Body of pancreas (tissue), 4 donors: ENCODE measurements around the gene CLSTN1. TPM values are rescaled to one million over a fixed set of nuclear protein-coding genes. Genes with fewer than 3 reads are reported as not detected.
A peak's percentile ranks its signal among the peaks of the same experiment; 100 is the strongest.

Source experiments
- ATAC-seq: fragments of 150-250 bp; one replicate; pipeline ENCODE4 v1.9.1; 2016
- DNase-seq, 4 donors: peaks; one replicate each; pipeline ENCODE4 v3.0.0-alpha.2; 2019
- H3K27ac ChIP-seq, 4 donors: fragments of 200-600 bp; sonication (generic); 1 replicate in 3 of 4; 2 replicates in 1 of 4; pipeline versions ENCODE4 v1.5.1 to v1.6.1; 2016 to 2019; ENCODE audit warnings: mild to moderate bottlenecking in 1 of 4, mixed read lengths in 1 of 4, moderate library complexity in 1 of 4
- H3K27me3 ChIP-seq, 2 donors: fragments of 200-600 bp; sonication (generic); one replicate each; pipeline ENCODE4 v1.6.0; 2016; ENCODE audit warnings: mild to moderate bottlenecking in 1 of 2
- H3K36me3 ChIP-seq, 2 donors: fragments of 200-600 bp; sonication (generic); replicated peaks in 1 of 2; 2 replicates each; pipeline ENCODE4 v1.5.1; 2016; ENCODE audit warnings: low read depth in 2 of 2; ENCODE audit not compliant: insufficient read depth in 1 of 2
- H3K4me1 ChIP-seq: fragments of 200-600 bp; sonication (generic); one replicate; pipeline ENCODE4 v1.6.0; 2016
- H3K4me3 ChIP-seq, 2 donors: fragments of 200-600 bp; sonication (generic); 1 replicate in 1 of 2; 2 replicates in 1 of 2; pipeline ENCODE4 v1.5.1; 2016 to 2019
- H3K9me3 ChIP-seq, 3 donors: fragments of 200-600 bp; sonication (generic); 1 replicate in 2 of 3; 2 replicates in 1 of 3; pipeline ENCODE4 v1.5.1; 2016
- POLR2A ChIP-seq, 3 donors: fragments of 450-650 bp; IDR thresholded peaks; one replicate each; pipeline ENCODE4 v1.6.1; 2016; ENCODE audit warnings: antibody characterized with exemption in 3 of 3, mild to moderate bottlenecking in 2 of 3
- WGBS, 2 donors: methylation state at CpG; one replicate each; pipeline ENCODE4 v1.1.5; 2017; 5-methylcytosine and 5-hydroxymethylcytosine counted together
- intact Hi-C: fragments of 100-400 bp; cut with DNase I; formaldehyde crosslinking; loops from one replicate; pipeline ENCODE4 v1.15.1; 2023
- total RNA-seq, 2 donors: library from RNA; depleted of rRNA; stranded (reverse); fragments of >200 nt; gene quantifications; one replicate each; pipeline ENCODE4 v1.1.0, GENCODE V29; 2016
- TF ChIP-seq, protein P1 (sequence below), 7 experiments: fragments of 450-650 bp in 4 of 7; fragments of 200-600 bp in 3 of 7; sonication (generic) in 3 of 7; IDR thresholded peaks; one replicate each; pipeline ENCODE4 v1.5.1; 2016 to 2019; ENCODE audit warnings: antibody characterized with exemption in 7 of 7

CLSTN1 gene
- total RNA-seq, 2 donors from 2014 or later, result 60.2 to 64.6 TPM

DNA sequence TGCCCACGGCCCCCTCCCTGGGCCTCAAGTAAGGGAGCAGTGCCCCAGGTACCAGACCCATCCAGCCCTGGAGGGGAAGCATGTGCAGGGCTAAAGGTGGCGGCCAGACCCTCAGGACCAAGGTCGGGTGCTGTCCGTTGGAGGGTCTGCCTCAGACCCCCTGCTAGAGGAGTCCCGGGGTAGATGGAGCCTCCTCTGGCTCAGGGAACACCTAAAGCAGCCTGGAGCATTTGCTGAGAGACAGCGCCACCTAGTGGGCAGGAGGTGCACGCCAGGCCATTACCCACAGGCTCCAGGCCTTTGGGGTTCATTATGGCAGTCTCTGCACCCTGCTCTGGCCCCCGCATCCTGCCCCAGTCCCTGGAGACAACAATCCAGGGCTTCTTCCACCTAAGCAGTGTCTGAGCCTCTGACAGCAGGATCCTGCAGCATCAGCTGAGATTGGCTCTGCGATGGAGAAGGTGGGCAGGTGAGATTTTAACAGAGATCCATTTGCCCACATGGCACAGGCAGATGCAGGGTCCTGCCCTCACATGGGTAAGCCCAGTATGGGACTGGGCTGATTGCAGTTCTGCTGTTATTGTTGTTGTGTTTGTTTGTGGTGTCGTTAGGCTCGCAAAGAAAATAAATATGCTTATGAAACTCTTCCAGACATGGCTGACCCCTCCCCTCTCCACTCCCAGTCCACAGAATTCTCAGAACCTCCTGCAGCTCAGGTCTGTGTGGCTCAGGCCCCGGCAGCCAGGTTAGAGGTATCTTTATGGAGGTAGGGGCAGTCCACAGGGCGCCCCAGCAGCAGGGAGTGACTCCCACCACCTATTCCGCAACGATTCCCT lies 43.9 kb upstream of the CLSTN1 start:
- H3K4me3 ChIP-seq, result no peak overlapping the region
- peak; percentile 79 for ATAC-seq
- H3K27me3 ChIP-seq, result no peaks in the 10 kb centered on the region
- 45 to 71% methylated on average over 4 to 15 of the region's 15 CpGs for WGBS, 2 donors
- peaks cover 0 to 2% of the 10 kb centered on the region in 2 donors for H3K36me3 ChIP-seq
- no peak for TF ChIP-seq POLR2A (IDR thresholded peaks at IDR 0.05)
- TF ChIP-seq, protein P1, sequence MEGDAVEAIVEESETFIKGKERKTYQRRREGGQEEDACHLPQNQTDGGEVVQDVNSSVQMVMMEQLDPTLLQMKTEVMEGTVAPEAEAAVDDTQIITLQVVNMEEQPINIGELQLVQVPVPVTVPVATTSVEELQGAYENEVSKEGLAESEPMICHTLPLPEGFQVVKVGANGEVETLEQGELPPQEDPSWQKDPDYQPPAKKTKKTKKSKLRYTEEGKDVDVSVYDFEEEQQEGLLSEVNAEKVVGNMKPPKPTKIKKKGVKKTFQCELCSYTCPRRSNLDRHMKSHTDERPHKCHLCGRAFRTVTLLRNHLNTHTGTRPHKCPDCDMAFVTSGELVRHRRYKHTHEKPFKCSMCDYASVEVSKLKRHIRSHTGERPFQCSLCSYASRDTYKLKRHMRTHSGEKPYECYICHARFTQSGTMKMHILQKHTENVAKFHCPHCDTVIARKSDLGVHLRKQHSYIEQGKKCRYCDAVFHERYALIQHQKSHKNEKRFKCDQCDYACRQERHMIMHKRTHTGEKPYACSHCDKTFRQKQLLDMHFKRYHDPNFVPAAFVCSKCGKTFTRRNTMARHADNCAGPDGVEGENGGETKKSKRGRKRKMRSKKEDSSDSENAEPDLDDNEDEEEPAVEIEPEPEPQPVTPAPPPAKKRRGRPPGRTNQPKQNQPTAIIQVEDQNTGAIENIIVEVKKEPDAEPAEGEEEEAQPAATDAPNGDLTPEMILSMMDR (IDR thresholded peaks at IDR 0.05), result peak; percentile 84 to 97 (median 95)
- no peaks in the 10 kb centered on the region for H3K9me3 ChIP-seq
- H3K4me1 ChIP-seq, result no peaks in the 10 kb centered on the region
- H3K27ac ChIP-seq, result no peak overlapping the region
- DNase-seq, result peak; percentile 78 to 88 (median 83)
- intact Hi-C loops, result loop anchor here (5.0 to 10.0 kb wide), 2 partner anchors 80 to 233 kb away; no protein-coding TSS in a partner anchor

DNA sequence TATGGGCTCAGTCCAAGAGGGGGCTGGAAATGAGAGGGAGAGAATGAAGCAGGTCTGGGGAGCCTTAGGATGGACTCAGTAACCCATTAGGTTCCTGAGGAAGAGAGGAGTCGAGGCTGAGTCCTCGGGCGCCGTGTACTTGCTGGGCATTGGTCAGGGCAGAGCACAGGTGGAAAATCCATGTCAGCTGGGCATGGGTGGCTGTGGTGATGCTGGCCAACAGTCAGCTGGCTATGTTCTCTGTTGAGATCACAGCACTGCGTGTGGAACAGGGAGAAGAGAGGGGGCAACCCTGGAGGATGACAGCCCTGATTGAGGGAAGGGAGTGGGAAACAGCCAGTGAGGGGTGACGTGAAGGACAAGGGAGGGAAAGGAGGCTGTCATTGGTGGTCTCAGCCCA lies 43.1 kb upstream of the CLSTN1 start:
- 87 to 91% methylated on average over 6 of the region's 6 CpGs for WGBS, 2 donors
- no peak for DNase-seq
- peaks cover 0 to 2% of the 10 kb centered on the region in 2 donors for H3K36me3 ChIP-seq
- no peak for ATAC-seq
- H3K27me3 ChIP-seq, result no peaks in the 10 kb centered on the region
- H3K4me1 ChIP-seq, result no peaks in the 10 kb centered on the region
- no peaks in the 10 kb centered on the region for H3K9me3 ChIP-seq
- no peak overlapping the region for H3K4me3 ChIP-seq
- TF ChIP-seq, protein P1 (IDR thresholded peaks at IDR 0.05), result no peak
- no peak for TF ChIP-seq POLR2A (IDR thresholded peaks at IDR 0.05)
- intact Hi-C loops, result loop anchor here (5.0 to 10.0 kb wide), 2 partner anchors 80 to 232 kb away; no protein-coding TSS in a partner anchor
- H3K27ac ChIP-seq, result no peak overlapping the region

DNA sequence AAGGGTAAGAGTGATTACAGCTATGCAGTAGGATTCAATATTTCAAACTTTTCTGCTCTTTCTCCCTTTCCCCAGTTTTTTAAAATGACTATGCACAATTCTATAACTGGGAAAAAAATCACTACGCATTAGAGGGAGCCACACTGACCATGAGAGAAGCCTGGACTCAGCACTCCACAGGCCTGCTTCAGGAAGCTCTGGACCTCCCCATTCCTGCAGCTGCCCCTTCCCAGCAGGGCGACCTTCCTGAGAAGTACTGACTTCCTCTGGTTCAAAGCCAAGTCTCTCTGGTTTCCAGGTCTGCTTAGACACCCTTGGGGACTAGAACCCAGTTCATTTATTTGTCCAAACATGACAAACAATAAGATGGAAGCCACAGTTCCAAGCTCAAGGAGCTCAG lies 42.0 kb upstream of the CLSTN1 start:
- no peak for DNase-seq
- 65 to 88% methylated on average over 2 of the region's 2 CpGs for WGBS, 2 donors
- no peaks in the 10 kb centered on the region for H3K4me1 ChIP-seq
- no peaks in the 10 kb centered on the region for H3K9me3 ChIP-seq
- H3K36me3 ChIP-seq, result peaks cover 0 to 2% of the 10 kb centered on the region in 2 donors
- H3K27me3 ChIP-seq, result no peaks in the 10 kb centered on the region
- H3K4me3 ChIP-seq, result no peak overlapping the region
- H3K27ac ChIP-seq, result no peak overlapping the region
- TF ChIP-seq POLR2A (IDR thresholded peaks at IDR 0.05), result no peak
- TF ChIP-seq, protein P1 (IDR thresholded peaks at IDR 0.05), result no peak
- ATAC-seq, result no peak
- intact Hi-C loops, result loop anchor here (5.0 to 10.0 kb wide), 2 partner anchors 78 to 231 kb away; no protein-coding TSS in a partner anchor

DNA sequence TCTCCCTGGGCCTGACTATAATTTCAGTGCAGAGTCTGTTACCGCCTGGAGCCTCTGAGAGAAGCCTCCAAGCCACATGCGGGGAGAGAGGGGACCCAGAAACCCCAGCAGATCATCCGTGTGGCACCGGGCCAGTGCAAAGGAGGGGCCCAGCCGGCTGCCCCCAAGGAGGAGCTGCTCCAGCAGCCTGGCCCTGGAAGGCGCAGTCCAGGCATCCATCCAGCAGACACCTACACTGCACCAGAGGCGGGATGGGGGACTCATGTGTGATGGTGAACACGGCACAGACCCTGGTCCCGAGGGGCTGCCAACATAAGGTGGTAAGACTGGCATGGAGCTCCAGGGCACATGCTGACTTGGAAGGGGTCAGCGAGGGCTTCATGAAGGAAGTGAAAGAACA lies 39.6 kb upstream of the CLSTN1 start:
- no peaks in the 10 kb centered on the region for H3K27me3 ChIP-seq
- ATAC-seq (no peak), DNase-seq (no peak)
- H3K36me3 ChIP-seq, result no peaks in the 10 kb centered on the region
- WGBS, 2 donors, result 77 to 83% methylated on average over 3 to 10 of the region's 10 CpGs
- H3K27ac ChIP-seq, result no peak overlapping the region
- TF ChIP-seq, protein P1 (IDR thresholded peaks at IDR 0.05), result no peak
- TF ChIP-seq POLR2A (IDR thresholded peaks at IDR 0.05), result no peak
- no peaks in the 10 kb centered on the region for H3K9me3 ChIP-seq
- intact Hi-C loops, result loop anchor here (10.0 kb wide), 1 partner anchor 229 kb away; no protein-coding TSS in a partner anchor
- H3K4me1 ChIP-seq, result no peaks in the 10 kb centered on the region
- H3K4me3 ChIP-seq, result no peak overlapping the region
